GM12878 (cell line): ENCODE data around the gene IQCH. TPM values are rescaled to one million over a fixed set of nuclear protein-coding genes. Genes with fewer than 3 reads are reported as not detected.

ENCODE experiments used
- ATAC-seq: fragments of 200-7000 bp; cut with Tn5 transposase; 3 replicates; pipeline ENCODE4 v1.9.1; 2020; ENCODE audit warnings: mild to moderate bottlenecking, moderate library complexity
- BruUV-seq: library from RNA; stranded (reverse); fragments of 400-500 nt; replicated peaks from 2 replicates; lab custom pipeline; 2021; lab: Mats Ljungman, UMichigan
- CTCF ChIA-PET: fragments of 300-600 bp; sonication (Branson Sonifier 250); formaldehyde crosslinking; extraction: SDS; loops from one replicate; lab custom pipeline; 2021; ENCODE audit warnings: inconsistent platforms; lab: Yijun Ruan, JAX
- POLR2A ChIA-PET: fragments of 350-600 bp; formaldehyde crosslinking; extraction: SDS; loops from one replicate; lab custom pipeline; 2021; ENCODE audit warnings: inconsistent platforms; lab: Charles Lee
- RAD21 ChIA-PET: fragments of 300-600 bp; sonication (Branson Sonifier 250); formaldehyde crosslinking; loops from one replicate; lab custom pipeline; 2023; ENCODE audit warnings: antibody characterized with exemption; ENCODE audit not compliant: unreplicated experiment; lab: Charles Lee
- SMC1A ChIA-PET: fragments of 300-600 bp; sonication (Branson Sonifier 250); formaldehyde crosslinking; loops from one replicate; lab custom pipeline; 2023; ENCODE audit not compliant: unreplicated experiment, uncharacterized antibody; lab: Charles Lee
- DNase-seq: peaks from one replicate; pipeline ENCODE4 v3.0.0-alpha.2; 2011; ENCODE audit warnings: low read depth, low spot score
- FAIRE-seq: peaks from 3 replicates; lab custom pipeline; 2011; peaks lifted over from hg19 to GRCh38; lab: Jason Lieb, UNC
- H2AFZ ChIP-seq: 2 replicates; pipeline ENCODE4 v1.6.0; 2011; ENCODE audit warnings: low read depth, low read length, control low read depth; ENCODE audit not compliant: control insufficient read depth
- H3K27ac ChIP-seq: 2 replicates; pipeline ENCODE4 v1.5.1; 2011; ENCODE audit warnings: control low read depth; ENCODE audit not compliant: control insufficient read depth, insufficient read depth
- H3K27me3 ChIP-seq, 2 experiments: replicated peaks in 1 of 2; 2 replicates each; pipeline versions ENCODE4 v1.6.0 to v1.6.1; 2011; ENCODE audit warnings: low read length in 1 of 2; ENCODE audit not compliant: control insufficient read depth in 2 of 2, insufficient read depth in 2 of 2
- H3K36me3 ChIP-seq, 2 experiments: 2 replicates each; pipeline ENCODE4 v1.5.1; 2011; ENCODE audit warnings: low read length in 1 of 2; ENCODE audit not compliant: control insufficient read depth in 2 of 2, insufficient read depth in 2 of 2
- H3K4me1 ChIP-seq: 2 replicates; pipeline ENCODE4 v1.6.1; 2011; ENCODE audit warnings: mild to moderate bottlenecking, low read length, moderate library complexity, mixed read lengths; ENCODE audit not compliant: control insufficient read depth, insufficient read depth
- H3K4me2 ChIP-seq: 2 replicates; pipeline ENCODE4 v1.6.0; 2011; ENCODE audit warnings: control low read depth; ENCODE audit not compliant: control insufficient read depth, insufficient read depth
- H3K4me3 ChIP-seq: fragments of 200-600 bp; sonication (generic); 2 replicates; pipeline ENCODE4 v1.5.1; 2016
- H3K79me2 ChIP-seq: 2 replicates; pipeline ENCODE4 v1.6.0; 2011; ENCODE audit warnings: low read length; ENCODE audit not compliant: control insufficient read depth, insufficient read depth
- H3K9ac ChIP-seq: 2 replicates; pipeline ENCODE4 v1.8.0; 2011; ENCODE audit warnings: low read length, control low read depth, mixed read lengths; ENCODE audit not compliant: control insufficient read depth, insufficient read depth
- H3K9me3 ChIP-seq: replicated peaks from 3 replicates; pipeline ENCODE4 v1.5.1; 2011; ENCODE audit warnings: mild to moderate bottlenecking, low read length; ENCODE audit not compliant: control insufficient read depth, insufficient read depth
- H4K20me1 ChIP-seq: 2 replicates; pipeline ENCODE4 v1.6.0; 2011; ENCODE audit not compliant: control insufficient read depth, insufficient read depth
- NFXL1 ChIP-seq: fragments of 450-650 bp; IDR thresholded peaks from 2 replicates; pipeline ENCODE4 v1.6.1; 2017; ENCODE audit warnings: antibody characterized with exemption, mild to moderate bottlenecking, borderline replicate concordance
- RAD21 ChIP-seq: IDR thresholded peaks from 2 replicates; pipeline ENCODE4 v1.6.1; 2011; ENCODE audit warnings: mild to moderate bottlenecking, low read depth, low read length, moderate library complexity; ENCODE audit not compliant: insufficient read depth
- RAD51 ChIP-seq: fragments of 450-650 bp; IDR thresholded peaks from 2 replicates; pipeline ENCODE4 v1.6.1; 2016; ENCODE audit warnings: moderate library complexity, mild to moderate bottlenecking, inconsistent platforms
- WGBS: methylation state at CpG from one replicate; pipeline ENCODE4 v1.1.6; 2016; ENCODE audit warnings: low lambda C conversion rate; ENCODE audit not compliant: insufficient replicate concordance, insufficient coverage; ENCODE audit errors: missing lambda C conversion rate; 5-methylcytosine and 5-hydroxymethylcytosine counted together
- in situ Hi-C: fragments of 300-500 bp; cut with MboI; formaldehyde crosslinking; loops from 9 replicates; pipeline ENCODE4 v1.14.3; 2018; ENCODE audit warnings: mixed read lengths
- intact Hi-C: fragments of 100-400 bp; cut with micrococcal nuclease; formaldehyde crosslinking; loops from one replicate; pipeline ENCODE4 v1.14.2; 2022; ENCODE audit not compliant: unreplicated experiment
- polyA plus RNA-seq, 11 experiments: library from polyadenylated mRNA; depleted of rRNA in 4 of 11; unstranded in 6 of 11; stranded (reverse) in 5 of 11; fragments of >200 nt; fragmentation: Nextera tagmentation in 4 of 11; fragmentation: Illumina TruSeq in 1 of 11; extraction: Ambion mirVana in 4 of 11; extraction: Trizol in 1 of 11; gene quantifications; 1 replicate in 1 of 11; 2 replicates in 10 of 11; pipeline versions ENCODE4 v1.2.1 to v1.2.3, GENCODE V29; 2011 to 2016; ENCODE audit warnings: inconsistent platforms in 2 of 11, missing spikeins in 2 of 11, low read depth in 1 of 11
- total RNA-seq, 4 experiments: library from RNA; depleted of rRNA in 3 of 4; stranded (reverse); fragments of >200 nt in 3 of 4; fragmentation: Illumina TruSeq in 1 of 4; extraction: Trizol in 1 of 4; gene quantifications; 2 replicates each; pipeline versions ENCODE4 v1.2.1 to v1.2.3, GENCODE V29; 2013 to 2021
- TF ChIP-seq, protein P1 (sequence below): IDR thresholded peaks from 2 replicates; pipeline ENCODE4 v1.6.1; 2012; ENCODE audit warnings: low read depth, low read length, improper control_type of control experiment

Gene IQCH
- total and polyA plus RNA-seq, 10 of the 15 experiments (the other 5 are each of a cell fraction or from before 2014, with no cell fraction given), result 0.29 to 1.3 (median 0.99) TPM

DNA sequence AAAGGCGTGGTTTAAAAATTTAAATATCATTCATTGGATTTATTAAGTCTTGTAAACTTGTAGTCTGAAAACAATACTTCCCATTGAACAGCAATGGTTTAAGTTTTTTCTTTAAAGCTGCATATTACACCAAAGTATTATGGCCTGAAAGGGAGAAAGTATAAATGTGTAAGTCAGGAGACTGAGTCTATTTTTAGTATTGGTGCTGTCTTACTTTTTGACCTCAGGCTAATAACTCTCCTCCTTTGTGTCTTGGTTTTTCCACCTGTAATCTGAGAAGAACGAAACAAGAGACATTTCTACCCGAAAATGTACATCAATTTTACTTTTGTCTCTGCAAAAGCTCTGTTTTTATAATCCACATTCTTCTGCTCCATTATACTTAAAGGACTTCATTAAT is 273.9 kb downstream of the IQCH start:
- BruUV-seq, result no TSS peak
- H2AFZ ChIP-seq, result no peak overlapping the region
- in situ Hi-C loops, result loop anchor here (25.0 kb wide), 1 partner anchor 1284 kb away; the partner anchor contains the start of gene ANP32A
- RAD21 ChIA-PET, result interaction anchor here (0.6 to 0.9 kb wide), 2 partner anchors 36 to 525 kb away, joined by 3 to 4 read pairs; partner anchors contain the start of gene PIAS1
- no peaks in the 10 kb centered on the region for H3K36me3 ChIP-seq
- POLR2A ChIA-PET, result no interaction called here
- WGBS, result 64% methylated on average over 3 of the region's 3 CpGs
- H3K4me3 ChIP-seq, result no peak overlapping the region
- DNase-seq, result no peak
- FAIRE-seq, result no peak
- H3K9me3 ChIP-seq, result no peaks in the 10 kb centered on the region
- CTCF ChIA-PET, result interaction anchor here (1.0 to 2.0 kb wide), 5 partner anchors 10 to 309 kb away, joined by 3 to 6 read pairs (median 4); partner anchors contain the start of gene MAP2K5
- no peak overlapping the region for H3K9ac ChIP-seq
- SMC1A ChIA-PET, result interaction anchor here (0.6 to 2.7 kb wide), 8 partner anchors 8 to 37 kb away, joined by 3 to 10 read pairs (median 3); no protein-coding TSS in a partner anchor
- no peak for ATAC-seq
- no peaks in the 10 kb centered on the region for H3K27me3 ChIP-seq
- peaks cover 13% of the 10 kb centered on the region for H3K79me2 ChIP-seq
- no peaks in the 10 kb centered on the region for H3K4me1 ChIP-seq
- intact Hi-C loops, result no loop called here
- no peaks in the 10 kb centered on the region for H4K20me1 ChIP-seq
- H3K4me2 ChIP-seq, result no peak overlapping the region
- no peak for TF ChIP-seq RAD21
- no peak overlapping the region for H3K27ac ChIP-seq

DNA sequence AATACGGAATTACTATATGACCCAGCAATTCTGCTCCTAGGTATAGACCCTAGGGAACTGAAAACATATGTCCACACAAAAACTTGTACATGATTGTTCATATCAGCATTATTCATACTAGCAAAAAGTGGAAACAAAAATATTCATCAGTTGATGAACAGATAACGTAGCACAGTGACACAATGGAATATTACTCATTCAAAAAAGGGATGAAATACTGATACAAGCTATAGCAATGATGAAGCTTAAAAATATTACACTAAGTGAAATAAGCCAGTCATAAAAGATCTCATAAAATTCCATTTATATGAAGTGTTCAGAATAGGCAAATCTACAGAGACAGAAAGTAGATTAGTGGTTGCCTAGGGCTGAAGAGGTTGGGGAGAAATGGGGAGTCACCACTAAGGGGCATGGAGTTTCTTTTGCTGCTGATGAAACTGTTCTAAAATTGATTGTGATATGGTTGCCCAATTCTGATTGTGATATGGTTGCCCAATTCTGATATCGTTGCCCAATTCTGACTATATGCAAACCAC is 276.9 kb downstream of the IQCH start:
- H3K27me3 ChIP-seq, result no peaks in the 10 kb centered on the region
- no peak overlapping the region for H3K9ac ChIP-seq
- no peaks in the 10 kb centered on the region; the same call in 2 of the 3 replicates for H3K9me3 ChIP-seq
- H4K20me1 ChIP-seq, result no peaks in the 10 kb centered on the region
- H3K4me3 ChIP-seq, result no peak overlapping the region
- no peak for ATAC-seq
- intact Hi-C loops, result no loop called here
- H3K27ac ChIP-seq, result no peak overlapping the region
- no peak overlapping the region for H3K4me2 ChIP-seq
- H3K36me3 ChIP-seq, result no peaks in the 10 kb centered on the region
- no peak overlapping the region for H2AFZ ChIP-seq
- ChIA-PET CTCF (no interaction called here), POLR2A (interaction anchor here (0.9 kb wide), 1 partner anchor 10 kb away, joined by 3 read pairs; the partner anchor contains the start of gene C15orf61), SMC1A (interaction anchor here (1.0 to 2.3 kb wide), 3 partner anchors 9 to 36 kb away, joined by 3 to 6 read pairs (median 4); no protein-coding TSS in a partner anchor), RAD21 (no interaction called here)
- H3K79me2 ChIP-seq, result no peaks in the 10 kb centered on the region
- FAIRE-seq, result no peak
- in situ Hi-C loops, result loop anchor here (25.0 kb wide), 1 partner anchor 1281 kb away; the partner anchor contains the start of gene ANP32A
- DNase-seq, result no peak
- no TSS peak for BruUV-seq
- TF ChIP-seq RAD51 (no peak), NFXL1 (no peak)
- TF ChIP-seq, protein P1, sequence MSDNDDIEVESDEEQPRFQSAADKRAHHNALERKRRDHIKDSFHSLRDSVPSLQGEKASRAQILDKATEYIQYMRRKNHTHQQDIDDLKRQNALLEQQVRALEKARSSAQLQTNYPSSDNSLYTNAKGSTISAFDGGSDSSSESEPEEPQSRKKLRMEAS, result no peak
- 87% methylated on average over 3 of the region's 3 CpGs for WGBS
- peaks cover 13% of the 10 kb centered on the region for H3K4me1 ChIP-seq
